Measurements from ENCODE around the gene BTBD2.

BTBD2 gene

GRCh38 chr19:1998712-1999708, 16.5 kb downstream of the BTBD2 start:
- TF ChIP-seq CTCF (IDR thresholded peaks at IDR 0.05; ENCODE audit: borderline replicate concordance, control extremely low read depth, extremely low read depth, insufficient read depth, missing control alignments): no peak
- DNase-seq (ENCODE audit: low spot score): no peak
- in situ Hi-C loops (cut with MboI; ENCODE audit: low sequenced_read_pairs, unreplicated experiment): no loop called here

- no peak for DNase-seq (ENCODE audit: low spot score)
- in situ Hi-C loops (cut with MboI; ENCODE audit: low sequenced_read_pairs, unreplicated experiment): no loop called here
These were observed 17.9 kb downstream of the BTBD2 start for GRCh38 chr19:1997353-1998233.

GRCh38 chr19:1992759-1993260, 22.7 kb downstream of the BTBD2 start:
- no peak for TF ChIP-seq CTCF (IDR thresholded peaks at IDR 0.05; ENCODE audit: borderline replicate concordance, control extremely low read depth, extremely low read depth, insufficient read depth, missing control alignments)
- in situ Hi-C loops (cut with MboI; ENCODE audit: low sequenced_read_pairs, unreplicated experiment): no loop called here
- DNase-seq (ENCODE audit: low spot score): no peak

More at GRCh38 chr19:1997353-1998233, 17.9 kb downstream of the BTBD2 start:
- no peak for TF ChIP-seq CTCF (IDR thresholded peaks at IDR 0.05; ENCODE audit: borderline replicate concordance, control extremely low read depth, extremely low read depth, insufficient read depth, missing control alignments)

- DNase-seq (ENCODE audit: low spot score): no peak
- in situ Hi-C loops (cut with MboI; ENCODE audit: low sequenced_read_pairs, unreplicated experiment): no loop called here
- no peak for TF ChIP-seq CTCF (IDR thresholded peaks at IDR 0.05; ENCODE audit: borderline replicate concordance, control extremely low read depth, extremely low read depth, insufficient read depth, missing control alignments)
These were observed 24.2 kb downstream of the BTBD2 start for GRCh38 chr19:1991018-1991913.

GRCh38 chr19:1990230-1991017, 25.1 kb downstream of the BTBD2 start:
- no peak for DNase-seq (ENCODE audit: low spot score)
- TF ChIP-seq CTCF (IDR thresholded peaks at IDR 0.05; ENCODE audit: borderline replicate concordance, control extremely low read depth, extremely low read depth, insufficient read depth, missing control alignments): no peak
- in situ Hi-C loops (cut with MboI; ENCODE audit: low sequenced_read_pairs, unreplicated experiment): no loop called here

Measured in GM13976 (cell line).